OCI-LY1 (cell line): ENCODE measurements around the gene AGAP1.

Source experiments
- H2AFZ ChIP-seq: fragments of 200-600 bp; sonication (generic), shearing (Covaris generic); 2 replicates; pipeline ENCODE4 v1.6.0; 2014; ENCODE audit warnings: antibody characterized with exemption, mild to moderate bottlenecking, low read length
- H3F3A ChIP-seq: fragments of 200-600 bp; sonication (generic), shearing (Covaris generic); 2 replicates; pipeline ENCODE4 v1.6.0; 2014; ENCODE audit warnings: mild to moderate bottlenecking, antibody characterized with exemption, low read length, moderate library complexity; ENCODE audit not compliant: insufficient read depth
- H3K27ac ChIP-seq: fragments of 200-600 bp; sonication (generic); 2 replicates; pipeline ENCODE4 v1.5.1; 2014; ENCODE audit warnings: low read length, mixed run types, mild to moderate bottlenecking, low read depth; ENCODE audit not compliant: poor library complexity, severe bottlenecking
- H3K27me3 ChIP-seq: fragments of 200-600 bp; sonication (generic); 2 replicates; pipeline ENCODE4 v1.6.0; 2014; ENCODE audit warnings: antibody characterized with exemption, mild to moderate bottlenecking, low read length, moderate library complexity; ENCODE audit not compliant: insufficient read depth
- H3K36me3 ChIP-seq: fragments of 200-600 bp; sonication (generic); 2 replicates; pipeline ENCODE4 v1.6.1; 2014; ENCODE audit warnings: mild to moderate bottlenecking, antibody characterized with exemption, low read length, moderate library complexity, mixed read lengths; ENCODE audit not compliant: insufficient read depth
- H3K4me1 ChIP-seq: fragments of 200-600 bp; sonication (generic); 2 replicates; pipeline ENCODE4 v1.5.1; 2014; ENCODE audit warnings: mild to moderate bottlenecking, low read length, moderate library complexity; ENCODE audit not compliant: insufficient read depth, severe bottlenecking
- H3K4me2 ChIP-seq: fragments of 200-600 bp; sonication (generic), shearing (Covaris generic); 2 replicates; pipeline ENCODE4 v1.6.1; 2014; ENCODE audit warnings: low read length
- H3K4me3 ChIP-seq: fragments of 200-600 bp; sonication (generic); 2 replicates; pipeline ENCODE4 v1.5.1; 2014; ENCODE audit warnings: low read length, low read depth, mild to moderate bottlenecking, mixed read lengths; ENCODE audit not compliant: poor library complexity, severe bottlenecking
- H3K79me2 ChIP-seq: fragments of 200-600 bp; shearing (Covaris generic); 2 replicates; pipeline ENCODE4 v1.6.1; 2016; ENCODE audit warnings: mixed run types, low read length, mixed read lengths; ENCODE audit not compliant: insufficient read depth
- H3K9ac ChIP-seq: fragments of 200-600 bp; sonication (generic), shearing (Covaris generic); 2 replicates; pipeline ENCODE4 v1.6.1; 2014; ENCODE audit warnings: mild to moderate bottlenecking, low read length, mixed read lengths
- H3K9me2 ChIP-seq: fragments of 200-600 bp; sonication (generic), shearing (Covaris generic); 2 replicates; pipeline ENCODE4 v1.6.1; 2014; ENCODE audit warnings: low read depth, mild to moderate bottlenecking, low read length, mixed read lengths
- H3K9me3 ChIP-seq: fragments of 200-600 bp; shearing (Covaris generic); 2 replicates; pipeline ENCODE4 v1.6.1; 2014; ENCODE audit warnings: low read length, mixed read lengths
- H4K20me1 ChIP-seq: fragments of 200-600 bp; sonication (generic), shearing (Covaris generic); 2 replicates; pipeline ENCODE4 v1.6.0; 2016; ENCODE audit warnings: mild to moderate bottlenecking, low read length; ENCODE audit not compliant: insufficient read depth
- CTCF ChIP-seq: fragments of 200-600 bp; sonication (generic), shearing (Covaris generic); IDR thresholded peaks from 2 replicates; pipeline ENCODE4 v1.5.1; 2017; ENCODE audit warnings: mild to moderate bottlenecking, antibody characterized with exemption, low read length, moderate library complexity, mixed read lengths
- EZH2 ChIP-seq: fragments of 200-600 bp; sonication (generic), shearing (Covaris generic); IDR thresholded peaks from 2 replicates; pipeline ENCODE4 v1.8.0; 2017; ENCODE audit warnings: borderline replicate concordance, mixed run types, mild to moderate bottlenecking, antibody characterized with exemption, low read length, moderate library complexity, mixed read lengths

The AGAP1 gene

GRCh38 chr2:236113425-236113824 lies 619.6 kb downstream of the AGAP1 start:
- H3K27ac ChIP-seq, result no peak overlapping the region
- H3K36me3 ChIP-seq, result no peaks in the 10 kb centered on the region
- no peak overlapping the region for H3K9ac ChIP-seq
- no peaks in the 10 kb centered on the region for H4K20me1 ChIP-seq
- no peaks in the 10 kb centered on the region for H3F3A ChIP-seq
- no peaks in the 10 kb centered on the region for H3K4me1 ChIP-seq
- H3K9me3 ChIP-seq, result no peaks in the 10 kb centered on the region
- no peak overlapping the region for H3K4me3 ChIP-seq
- no peaks in the 10 kb centered on the region for H3K79me2 ChIP-seq
- H3K4me2 ChIP-seq, result no peak overlapping the region
- H2AFZ ChIP-seq, result no peak overlapping the region
- TF ChIP-seq CTCF, result no peak
- no peak for TF ChIP-seq EZH2
- H3K9me2 ChIP-seq, result no peaks in the 10 kb centered on the region
- H3K27me3 ChIP-seq, result no peaks in the 10 kb centered on the region

GRCh38 chr2:236113948-236114347 lies 620.1 kb downstream of the AGAP1 start:
- no peak overlapping the region for H3K9ac ChIP-seq
- TF ChIP-seq EZH2 (no peak), CTCF (no peak)
- H3K27me3 ChIP-seq, result no peaks in the 10 kb centered on the region
- no peak overlapping the region for H2AFZ ChIP-seq
- no peaks in the 10 kb centered on the region for H3K79me2 ChIP-seq
- no peaks in the 10 kb centered on the region for H3K9me3 ChIP-seq
- no peaks in the 10 kb centered on the region for H3K4me1 ChIP-seq
- H3K4me3 ChIP-seq, result no peak overlapping the region
- no peaks in the 10 kb centered on the region for H3F3A ChIP-seq
- H3K27ac ChIP-seq, result no peak overlapping the region
- no peak overlapping the region for H3K4me2 ChIP-seq
- no peaks in the 10 kb centered on the region for H4K20me1 ChIP-seq
- no peaks in the 10 kb centered on the region for H3K9me2 ChIP-seq
- no peaks in the 10 kb centered on the region for H3K36me3 ChIP-seq

GRCh38 chr2:236114959-236115358 lies 621.1 kb downstream of the AGAP1 start:
- H3K4me1 ChIP-seq, result no peaks in the 10 kb centered on the region

More at GRCh38 chr2:236114959-236115358, 621.1 kb downstream of the AGAP1 start:
- Histone ChIP-seq H3K36me3 (no peaks in the 10 kb centered on the region), H3K4me2 (no peak overlapping the region), H3F3A (no peaks in the 10 kb centered on the region), H3K9me3 (no peaks in the 10 kb centered on the region), H2AFZ (no peak overlapping the region), H4K20me1 (no peaks in the 10 kb centered on the region), H3K4me3 (no peak overlapping the region), H3K27ac (no peak overlapping the region), H3K9me2 (no peaks in the 10 kb centered on the region), H3K79me2 (no peaks in the 10 kb centered on the region), H3K9ac (no peak overlapping the region), H3K27me3 (no peaks in the 10 kb centered on the region)
- TF ChIP-seq CTCF (no peak), EZH2 (no peak)
